Measurements from ENCODE around the gene RBM46.

RBM46 gene

GRCh38 chr4:154781126-154781982, at the start of gene RBM46:
Gene RBM46 (plus strand): TSS chr4:154781272. CDS start chr4:154796753, 15,481 bp downstream.
- no peak for DNase-seq

- DNase-seq = no peak
Observed at GRCh38 chr4:154731756-154732155, 49.3 kb upstream of the RBM46 start.

- no peak for DNase-seq
Observed at GRCh38 chr4:154732669-154733068, 48.4 kb upstream of the RBM46 start.

- DNase-seq = no peak
Observed at GRCh38 chr4:154736770-154737169, 44.3 kb upstream of the RBM46 start.

GRCh38 chr4:154738426-154738825, 42.6 kb upstream of the RBM46 start:
- DNase-seq = no peak

GRCh38 chr4:154739111-154739510, 42.0 kb upstream of the RBM46 start:
- DNase-seq = no peak

- DNase-seq = no peak
Observed at GRCh38 chr4:154740462-154740861, 40.6 kb upstream of the RBM46 start.

- DNase-seq = no peak
Observed at GRCh38 chr4:154741131-154741665, 39.9 kb upstream of the RBM46 start.

- no peak for DNase-seq
Observed at GRCh38 chr4:154741922-154742850, 38.9 kb upstream of the RBM46 start.

GRCh38 chr4:154743683-154744340, 37.3 kb upstream of the RBM46 start, which contains the start of gene LRAT:
Gene LRAT (plus strand): TSS chr4:154744000. CDS start chr4:154744327, 327 bp downstream.
- DNase-seq = no peak

GRCh38 chr4:154744341-154744926, 36.6 kb upstream of the RBM46 start:
- DNase-seq = no peak

GRCh38 chr4:154757713-154758112, 23.4 kb upstream of the RBM46 start:
- no peak for DNase-seq

GRCh38 chr4:154760895-154761294, 20.2 kb upstream of the RBM46 start:
- DNase-seq = no peak

GRCh38 chr4:154778264-154778663, 2.8 kb upstream of the RBM46 start:
- no peak for DNase-seq

- no peak for DNase-seq
Observed at GRCh38 chr4:154779362-154779947, 1.6 kb upstream of the RBM46 start.

- DNase-seq = no peak
Observed at GRCh38 chr4:154781983-154782293, 866 bp downstream of the RBM46 start.

- no peak for DNase-seq
Observed at GRCh38 chr4:154807042-154807630, 26.1 kb downstream of the RBM46 start.

- DNase-seq = no peak
Observed at GRCh38 chr4:154818230-154818629, 37.2 kb downstream of the RBM46 start.

GRCh38 chr4:154822775-154823174, 41.7 kb downstream of the RBM46 start:
- no peak for DNase-seq

GRCh38 chr4:154836030-154836429, 55.0 kb downstream of the RBM46 start:
- no peak for DNase-seq

GRCh38 chr4:154836513-154836912, 55.4 kb downstream of the RBM46 start:
- no peak for DNase-seq

GRCh38 chr4:154838155-154838554, 57.1 kb downstream of the RBM46 start:
- no peak for DNase-seq
